ENCODE data around the gene RAB34. TPM values are rescaled to one million over a fixed set of nuclear protein-coding genes. Genes with fewer than 3 reads are reported as not detected.

RAB34 gene
- total RNA-seq, 1 experiment from 2014 or later, result 189 TPM

- Histone ChIP-seq H3K9ac (ENCODE audit: extremely low read depth, insufficient read length, low read length) (no peak overlapping the region), H3K4me2 (ENCODE audit: insufficient read depth, insufficient read length, low read length) (no peak overlapping the region), H2BK5ac (ENCODE audit: insufficient read length, low read length) (no peak overlapping the region), H3K14ac (ENCODE audit: insufficient read depth, low read length) (no peak overlapping the region), H2BK120ac (ENCODE audit: low read depth, low read length, poor library complexity, severe bottlenecking) (no peak overlapping the region), H3K79me2 (ENCODE audit: insufficient read depth, low read length) (no peaks in the 10 kb centered on the region), H3K27me3 (ENCODE audit: insufficient read depth, low read length) (no peaks in the 10 kb centered on the region), H4K91ac (ENCODE audit: insufficient read length, low read depth, low read length) (no peak overlapping the region), H2AFZ (ENCODE audit: low read length) (no peak overlapping the region), H3K23ac (ENCODE audit: insufficient read length, low read depth, low read length) (no peak overlapping the region), H3K23me2 (ENCODE audit: insufficient read length, low read depth, low read length, poor library complexity, severe bottlenecking) (peaks cover 10% of the 10 kb centered on the region), H3K9me3 (ENCODE audit: control insufficient read depth, low read depth, low read length) (no peaks in the 10 kb centered on the region), H3T11ph (ENCODE audit: low read length) (no peak overlapping the region), H3K18ac (ENCODE audit: insufficient read length, low read depth, low read length) (no peak overlapping the region), H2BK12ac (ENCODE audit: insufficient read length, low read depth, low read length) (no peak overlapping the region), H4K20me1 (ENCODE audit: control insufficient read depth, insufficient read depth, insufficient read length) (peaks cover 4% of the 10 kb centered on the region), H3K27ac (ENCODE audit: insufficient read length, low read depth, low read length) (no peak overlapping the region), H3K56ac (ENCODE audit: insufficient read length, low read depth, low read length) (no peak overlapping the region), H2BK15ac (ENCODE audit: low read depth, low read length) (no peak overlapping the region), H4K8ac (replicated peaks; ENCODE audit: insufficient read length, low read depth, low read length) (no peak overlapping the region), H4K5ac (ENCODE audit: insufficient read length, low read depth, low read length) (no peak overlapping the region), H2BK20ac (ENCODE audit: low read depth, low read length, poor library complexity, severe bottlenecking) (no peak overlapping the region), H3K79me1 (ENCODE audit: insufficient read depth, low read depth, low read length, poor library complexity, severe bottlenecking) (no peaks in the 10 kb centered on the region), H3K4me1 (ENCODE audit: insufficient read depth, low read length) (no peaks in the 10 kb centered on the region), H2AK5ac (ENCODE audit: insufficient read length, low read length) (no peak overlapping the region), H3K4ac (ENCODE audit: low read depth, low read length) (no peak overlapping the region)
- Mint-ChIP-seq H3K4me1 (peaks cover 34 to 45% of the 10 kb centered on the region in 2 experiments), H3K36me3 (ENCODE audit: insufficient read depth in 1 of 3, low read depth in 3 of 3) (peaks cover 12 to 43% (median 31%) of the 10 kb centered on the region in 3 experiments; a peak in 6 of 7 replicates), H3K27ac (peak overlapping the region in 2 of 3 experiments; percentile 47 to 55; a peak in 3 of 7 replicates), H3K4me3 (0 out of 5 replicates have a peak overlapping the region, but pooled peaks of 1 of the 2 experiments have one; percentile 29), H3K9me3 (no peaks in the 10 kb centered on the region), H3K27me3 (ENCODE audit: low read depth) (no peaks in the 10 kb centered on the region)
- no CpG with 5 or more reads among the region's 7 CpGs for WGBS (ENCODE audit: extremely low coverage, insufficient read length, low lambda C conversion rate)
- DNase-seq, result no peak
- TF ChIP-seq, protein P1, sequence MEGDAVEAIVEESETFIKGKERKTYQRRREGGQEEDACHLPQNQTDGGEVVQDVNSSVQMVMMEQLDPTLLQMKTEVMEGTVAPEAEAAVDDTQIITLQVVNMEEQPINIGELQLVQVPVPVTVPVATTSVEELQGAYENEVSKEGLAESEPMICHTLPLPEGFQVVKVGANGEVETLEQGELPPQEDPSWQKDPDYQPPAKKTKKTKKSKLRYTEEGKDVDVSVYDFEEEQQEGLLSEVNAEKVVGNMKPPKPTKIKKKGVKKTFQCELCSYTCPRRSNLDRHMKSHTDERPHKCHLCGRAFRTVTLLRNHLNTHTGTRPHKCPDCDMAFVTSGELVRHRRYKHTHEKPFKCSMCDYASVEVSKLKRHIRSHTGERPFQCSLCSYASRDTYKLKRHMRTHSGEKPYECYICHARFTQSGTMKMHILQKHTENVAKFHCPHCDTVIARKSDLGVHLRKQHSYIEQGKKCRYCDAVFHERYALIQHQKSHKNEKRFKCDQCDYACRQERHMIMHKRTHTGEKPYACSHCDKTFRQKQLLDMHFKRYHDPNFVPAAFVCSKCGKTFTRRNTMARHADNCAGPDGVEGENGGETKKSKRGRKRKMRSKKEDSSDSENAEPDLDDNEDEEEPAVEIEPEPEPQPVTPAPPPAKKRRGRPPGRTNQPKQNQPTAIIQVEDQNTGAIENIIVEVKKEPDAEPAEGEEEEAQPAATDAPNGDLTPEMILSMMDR (conservative IDR thresholded peaks at IDR 0.05), result peak; percentile 28; the same call in 2 of the 3 replicates
These were observed 11.0 kb downstream of the RAB34 start for GRCh38 chr17:28706471-28707338.

Measured in H9 (cell line).